H9 (cell line): ENCODE data around the gene PDE8A. TPM values are rescaled to one million over a fixed set of nuclear protein-coding genes. Genes with fewer than 3 reads are reported as not detected.

Source experiments
- DNase-seq: peaks from one replicate; pipeline ENCODE4 v3.0.0-alpha.2; 2017
- H2AFZ ChIP-seq: one replicate; pipeline ENCODE4 v1.6.1; 2013; ENCODE audit warnings: mild to moderate bottlenecking, low read length, control low read depth, moderate library complexity
- H2AK5ac ChIP-seq: 2 replicates; pipeline ENCODE4 v1.6.1; 2013; ENCODE audit warnings: low read length, control low read depth, mixed read lengths; ENCODE audit not compliant: insufficient read length
- H2BK120ac ChIP-seq: one replicate; pipeline ENCODE4 v1.6.1; 2013; ENCODE audit warnings: low read depth, mild to moderate bottlenecking, low read length, control low read depth, inconsistent platforms; ENCODE audit not compliant: poor library complexity, severe bottlenecking
- H2BK12ac ChIP-seq: 2 replicates; pipeline ENCODE4 v1.6.1; 2013; ENCODE audit warnings: low read length, control low read depth, mixed read lengths, low read depth; ENCODE audit not compliant: insufficient read length
- H2BK15ac ChIP-seq: 2 replicates; pipeline ENCODE4 v1.6.1; 2013; ENCODE audit warnings: low read depth, low read length, control low read depth
- H2BK20ac ChIP-seq: one replicate; pipeline ENCODE4 v1.6.1; 2013; ENCODE audit warnings: low read depth, mild to moderate bottlenecking, low read length, control low read depth, inconsistent platforms; ENCODE audit not compliant: poor library complexity, severe bottlenecking
- H2BK5ac ChIP-seq: 2 replicates; pipeline ENCODE4 v1.6.1; 2013; ENCODE audit warnings: low read length, control low read depth, mixed read lengths; ENCODE audit not compliant: insufficient read length
- H3K14ac ChIP-seq: 2 replicates; pipeline ENCODE4 v1.6.1; 2013; ENCODE audit warnings: low read length, control low read depth; ENCODE audit not compliant: insufficient read depth
- H3K18ac ChIP-seq: 2 replicates; pipeline ENCODE4 v1.6.1; 2013; ENCODE audit warnings: low read depth, mild to moderate bottlenecking, mixed read lengths, low read length, control low read depth; ENCODE audit not compliant: insufficient read length
- H3K23ac ChIP-seq: 2 replicates; pipeline ENCODE4 v1.6.1; 2013; ENCODE audit warnings: low read length, control low read depth, mixed read lengths, low read depth; ENCODE audit not compliant: insufficient read length
- H3K23me2 ChIP-seq: 2 replicates; pipeline ENCODE4 v1.6.1; 2013; ENCODE audit warnings: low read depth, mild to moderate bottlenecking, mixed read lengths, low read length, control low read depth; ENCODE audit not compliant: insufficient read length, poor library complexity, severe bottlenecking
- H3K27ac ChIP-seq: 2 replicates; pipeline ENCODE4 v1.5.1; 2013; ENCODE audit warnings: low read length, control low read depth, mixed read lengths, low read depth; ENCODE audit not compliant: insufficient read length
- H3K27me3 ChIP-seq: 2 replicates; pipeline ENCODE4 v1.6.1; 2013; ENCODE audit warnings: low read length, control low read depth, inconsistent platforms; ENCODE audit not compliant: insufficient read depth
- H3K4ac ChIP-seq: 2 replicates; pipeline ENCODE4 v1.6.1; 2013; ENCODE audit warnings: low read depth, mild to moderate bottlenecking, control low read depth, inconsistent platforms, low read length, moderate library complexity
- H3K4me1 ChIP-seq: 2 replicates; pipeline ENCODE4 v1.6.1; 2013; ENCODE audit warnings: low read length, control low read depth, inconsistent platforms; ENCODE audit not compliant: insufficient read depth
- H3K4me2 ChIP-seq: 2 replicates; pipeline ENCODE4 v1.6.1; 2013; ENCODE audit warnings: low read length, control low read depth, mixed read lengths; ENCODE audit not compliant: insufficient read length, insufficient read depth
- H3K56ac ChIP-seq: 2 replicates; pipeline ENCODE4 v1.6.1; 2013; ENCODE audit warnings: low read depth, mild to moderate bottlenecking, mixed read lengths, low read length, control low read depth; ENCODE audit not compliant: insufficient read length
- H3K79me1 ChIP-seq: 2 replicates; pipeline ENCODE4 v1.6.1; 2013; ENCODE audit warnings: low read depth, mild to moderate bottlenecking, moderate library complexity, low read length, control low read depth, inconsistent platforms; ENCODE audit not compliant: insufficient read depth, poor library complexity, severe bottlenecking
- H3K79me2 ChIP-seq: 2 replicates; pipeline ENCODE4 v1.6.1; 2013; ENCODE audit warnings: low read length, control low read depth, inconsistent platforms; ENCODE audit not compliant: insufficient read depth
- H3K9ac ChIP-seq: 2 replicates; pipeline ENCODE4 v1.6.1; 2013; ENCODE audit warnings: low read length, control low read depth, mixed read lengths; ENCODE audit not compliant: insufficient read length; ENCODE audit errors: extremely low read depth
- H3K9me3 ChIP-seq: one replicate; pipeline ENCODE4 v1.6.1; 2013; ENCODE audit warnings: low read depth, low read length, inconsistent platforms; ENCODE audit not compliant: control insufficient read depth
- H3T11ph ChIP-seq: one replicate; pipeline ENCODE4 v1.6.1; 2013; ENCODE audit warnings: mild to moderate bottlenecking, low read length, control low read depth, inconsistent platforms
- H4K20me1 ChIP-seq: one replicate; pipeline ENCODE4 v1.6.1; 2013; ENCODE audit not compliant: control insufficient read depth, insufficient read length, insufficient read depth
- H4K5ac ChIP-seq: 2 replicates; pipeline ENCODE4 v1.6.1; 2013; ENCODE audit warnings: low read depth, mild to moderate bottlenecking, mixed read lengths, low read length, control low read depth; ENCODE audit not compliant: insufficient read length
- H4K8ac ChIP-seq: replicated peaks from 2 replicates; pipeline ENCODE4 v1.6.1; 2013; ENCODE audit warnings: low read length, control low read depth, mixed read lengths, low read depth; ENCODE audit not compliant: insufficient read length
- H4K91ac ChIP-seq: 2 replicates; pipeline ENCODE4 v1.6.1; 2013; ENCODE audit warnings: low read depth, mild to moderate bottlenecking, moderate library complexity, mixed read lengths, low read length, control low read depth; ENCODE audit not compliant: insufficient read length
- H3K27ac Mint-ChIP-seq, 3 experiments: 2 replicates in 2 of 3; 3 replicates in 1 of 3; pipeline ENCODE4 v1.8.0; 2020 to 2021; ENCODE audit warnings: mixed read lengths in 3 of 3, mild to moderate bottlenecking in 1 of 3, moderate library complexity in 1 of 3
- H3K27me3 Mint-ChIP-seq: 2 replicates; pipeline ENCODE4 v1.8.0; 2021; ENCODE audit warnings: low read depth, mild to moderate bottlenecking, moderate library complexity, mixed read lengths
- H3K36me3 Mint-ChIP-seq, 3 experiments: 2 replicates in 2 of 3; 3 replicates in 1 of 3; pipeline ENCODE4 v1.8.0; 2020 to 2021; ENCODE audit warnings: low read depth in 3 of 3, mixed read lengths in 3 of 3; ENCODE audit not compliant: insufficient read depth in 1 of 3
- H3K4me1 Mint-ChIP-seq, 2 experiments: 2 replicates each; pipeline ENCODE4 v1.8.0; 2020; ENCODE audit warnings: mixed read lengths in 2 of 2
- H3K4me3 Mint-ChIP-seq, 2 experiments: 2 replicates in 1 of 2; 3 replicates in 1 of 2; pipeline ENCODE4 v1.8.0; 2020 to 2021; ENCODE audit warnings: mild to moderate bottlenecking in 2 of 2, mixed read lengths in 2 of 2, moderate library complexity in 1 of 2
- H3K9me3 Mint-ChIP-seq, 2 experiments: 2 replicates in 1 of 2; 3 replicates in 1 of 2; pipeline ENCODE4 v1.8.0; 2020; ENCODE audit warnings: mild to moderate bottlenecking in 2 of 2, mixed read lengths in 2 of 2, moderate library complexity in 1 of 2
- WGBS: extraction: QIAGEN DNeasy Blood & Tissue Kit; methylation state at CpG from one replicate; pipeline ENCODE4 v1.1.7; 2013; ENCODE audit warnings: missing lambda C conversion rate, low lambda C conversion rate, mixed read lengths; ENCODE audit not compliant: insufficient read length; ENCODE audit errors: extremely low coverage; 5-methylcytosine and 5-hydroxymethylcytosine counted together
- total RNA-seq: library from RNA; stranded (reverse); gene quantifications from 2 replicates; pipeline ENCODE4 v1.2.1, GENCODE V29; 2021
- TF ChIP-seq, protein P1 (sequence below): fragments of 200-600 bp; sonication (generic); conservative IDR thresholded peaks from 3 replicates; pipeline ENCODE4 v1.8.0; 2021; ENCODE audit warnings: antibody characterized with exemption, mild to moderate bottlenecking

The PDE8A gene
- total RNA-seq, 1 experiment from 2014 or later = 9.3 TPM

- no peak overlapping the region for H3T11ph ChIP-seq
- no peak overlapping the region for H3K27ac ChIP-seq
- Mint-ChIP-seq H3K27me3 (no peaks in the 10 kb centered on the region), H3K9me3 (no peaks in the 10 kb centered on the region), H3K27ac (no peak overlapping the region), H3K36me3 (peaks cover 0 to 3% (median 0%) of the 10 kb centered on the region in 3 experiments; a peak in 1 of 7 replicates), H3K4me1 (no peaks in the 10 kb centered on the region), H3K4me3 (no peak overlapping the region)
- no peaks in the 10 kb centered on the region for H3K23me2 ChIP-seq
- H3K9me3 ChIP-seq = no peaks in the 10 kb centered on the region
- TF ChIP-seq, protein P1, sequence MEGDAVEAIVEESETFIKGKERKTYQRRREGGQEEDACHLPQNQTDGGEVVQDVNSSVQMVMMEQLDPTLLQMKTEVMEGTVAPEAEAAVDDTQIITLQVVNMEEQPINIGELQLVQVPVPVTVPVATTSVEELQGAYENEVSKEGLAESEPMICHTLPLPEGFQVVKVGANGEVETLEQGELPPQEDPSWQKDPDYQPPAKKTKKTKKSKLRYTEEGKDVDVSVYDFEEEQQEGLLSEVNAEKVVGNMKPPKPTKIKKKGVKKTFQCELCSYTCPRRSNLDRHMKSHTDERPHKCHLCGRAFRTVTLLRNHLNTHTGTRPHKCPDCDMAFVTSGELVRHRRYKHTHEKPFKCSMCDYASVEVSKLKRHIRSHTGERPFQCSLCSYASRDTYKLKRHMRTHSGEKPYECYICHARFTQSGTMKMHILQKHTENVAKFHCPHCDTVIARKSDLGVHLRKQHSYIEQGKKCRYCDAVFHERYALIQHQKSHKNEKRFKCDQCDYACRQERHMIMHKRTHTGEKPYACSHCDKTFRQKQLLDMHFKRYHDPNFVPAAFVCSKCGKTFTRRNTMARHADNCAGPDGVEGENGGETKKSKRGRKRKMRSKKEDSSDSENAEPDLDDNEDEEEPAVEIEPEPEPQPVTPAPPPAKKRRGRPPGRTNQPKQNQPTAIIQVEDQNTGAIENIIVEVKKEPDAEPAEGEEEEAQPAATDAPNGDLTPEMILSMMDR = no peak
- no peak overlapping the region for H3K4me2 ChIP-seq
- no peak overlapping the region for H4K8ac ChIP-seq
- no CpG with 5 or more reads among the region's 2 CpGs for WGBS
- H4K20me1 ChIP-seq = no peaks in the 10 kb centered on the region
- H3K18ac ChIP-seq = no peak overlapping the region
- no peak overlapping the region for H4K5ac ChIP-seq
- H2BK120ac ChIP-seq = no peak overlapping the region
- no peak overlapping the region for H2AFZ ChIP-seq
- no peak overlapping the region for H2BK12ac ChIP-seq
- H3K9ac ChIP-seq = no peak overlapping the region
- H3K79me1 ChIP-seq = no peaks in the 10 kb centered on the region
- H4K91ac ChIP-seq = no peak overlapping the region
- DNase-seq = no peak
- no peak overlapping the region for H3K4ac ChIP-seq
- no peak overlapping the region for H2BK20ac ChIP-seq
- no peaks in the 10 kb centered on the region for H3K79me2 ChIP-seq
- H3K27me3 ChIP-seq = no peaks in the 10 kb centered on the region
- no peak overlapping the region for H3K56ac ChIP-seq
- no peaks in the 10 kb centered on the region for H3K4me1 ChIP-seq
- H2AK5ac ChIP-seq = no peak overlapping the region
- H3K23ac ChIP-seq = no peak overlapping the region
- H2BK5ac ChIP-seq = no peak overlapping the region
- H2BK15ac ChIP-seq = no peak overlapping the region
- no peak overlapping the region for H3K14ac ChIP-seq
These were observed 116.1 kb downstream of the PDE8A start for GRCh38 chr15:85097725-85098124.
